Panc1 (cell line): ENCODE results near the gene PROP1. TPM values are rescaled to one million over a fixed set of nuclear protein-coding genes. Genes with fewer than 3 reads are reported as not detected.

Experiments
- ATAC-seq: fragments of 200-7000 bp; cut with Tn5 transposase; 2 replicates; pipeline ENCODE4 v1.9.1; 2020; ENCODE audit warnings: mild to moderate bottlenecking, moderate library complexity
- BruUV-seq: library from RNA; stranded (reverse); fragments of 400-500 nt; replicated peaks from 2 replicates; lab custom pipeline; 2021; lab: Mats Ljungman, UMichigan
- CTCF ChIA-PET: fragments of 300-600 bp; sonication (Branson Sonifier 250); formaldehyde crosslinking; loops from one replicate; lab custom pipeline; 2022; ENCODE audit warnings: antibody characterized with exemption; lab: Charles Lee
- POLR2A ChIA-PET: fragments of 300-600 bp; sonication (Branson Sonifier 250); formaldehyde crosslinking; loops from one replicate; lab custom pipeline; 2022; ENCODE audit warnings: antibody characterized with exemption; lab: Charles Lee
- DNase-seq: peaks from one replicate; pipeline ENCODE4 v3.0.0-alpha.2; 2010; ENCODE audit warnings: low read depth, low spot score
- H3K27ac ChIP-seq: 2 replicates; pipeline ENCODE4 v1.5.1; 2011; ENCODE audit warnings: mild to moderate bottlenecking, low read length, inconsistent platforms
- H3K27me3 ChIP-seq: fragments of 200-500 bp; sonication (Bioruptor generic); 2 replicates; pipeline ENCODE4 v1.6.0; 2014; ENCODE audit warnings: low read length, inconsistent platforms; ENCODE audit not compliant: control insufficient read depth, insufficient read depth
- H3K36me3 ChIP-seq: fragments of 200-500 bp; sonication (Bioruptor generic); 2 replicates; pipeline ENCODE4 v1.5.1; 2014; ENCODE audit warnings: inconsistent platforms, mild to moderate bottlenecking, low read length, moderate library complexity; ENCODE audit not compliant: control insufficient read depth, insufficient read depth
- H3K4me1 ChIP-seq: 2 replicates; pipeline ENCODE4 v1.5.1; 2011; ENCODE audit warnings: inconsistent platforms, mild to moderate bottlenecking, low read length, moderate library complexity; ENCODE audit not compliant: control insufficient read depth, insufficient read depth
- H3K4me3 ChIP-seq, 2 experiments: 2 replicates each; pipeline ENCODE4 v1.5.1; 2011 to 2012; ENCODE audit warnings: low read depth in 2 of 2, low read length in 2 of 2, mild to moderate bottlenecking in 2 of 2, inconsistent platforms in 1 of 2, moderate library complexity in 1 of 2
- H3K9me3 ChIP-seq: fragments of 200-500 bp; sonication (Bioruptor generic); 2 replicates; pipeline ENCODE4 v1.5.1; 2014; ENCODE audit warnings: low read depth, mild to moderate bottlenecking, inconsistent platforms, low read length, moderate library complexity; ENCODE audit not compliant: control insufficient read depth, insufficient read depth
- CTCF ChIP-seq: fragments of 450-650 bp; IDR thresholded peaks from 2 replicates; pipeline ENCODE4 v1.5.1; 2017; ENCODE audit warnings: mild to moderate bottlenecking
- POLR2AphosphoS5 ChIP-seq: IDR thresholded peaks from 2 replicates; pipeline ENCODE4 v1.6.1; 2012; ENCODE audit warnings: mild to moderate bottlenecking, low read depth, low read length, moderate library complexity
- REST ChIP-seq, 2 experiments: IDR thresholded peaks; 2 replicates each; pipeline ENCODE4 v1.6.1; 2011 to 2012; ENCODE audit warnings: low read depth in 2 of 2, control low read depth in 1 of 2, low read length in 1 of 2, mild to moderate bottlenecking in 1 of 2, moderate library complexity in 1 of 2; ENCODE audit not compliant: insufficient read depth in 1 of 2
- SIN3A ChIP-seq: IDR thresholded peaks from 2 replicates; pipeline ENCODE4 v1.6.1; 2012; ENCODE audit warnings: low read depth, mild to moderate bottlenecking, low read length, moderate library complexity, borderline replicate concordance; ENCODE audit not compliant: insufficient read depth
- TCF7L2 ChIP-seq: IDR thresholded peaks from 2 replicates; pipeline ENCODE4 v1.6.1; 2011; ENCODE audit warnings: mild to moderate bottlenecking, low read depth, low read length, inconsistent platforms
- in situ Hi-C: cut with HindIII; loops from 2 replicates; pipeline ENCODE4 v1.10.0; 2016; ENCODE audit warnings: low sequenced_read_pairs, low pct_unique_long_range_greater_than_20kb
- intact Hi-C: fragments of 100-400 bp; cut with micrococcal nuclease; formaldehyde crosslinking; loops from one replicate; pipeline ENCODE4 v1.10.0; 2022; ENCODE audit not compliant: unreplicated experiment
- total RNA-seq: library from RNA; stranded (reverse); gene quantifications from one replicate; pipeline ENCODE4 v1.2.1, GENCODE V29; 2021; ENCODE audit not compliant: unreplicated experiment

Gene PROP1
- total RNA-seq, 1 experiment from 2014 or later, result not detected

- BruUV-seq, result no TSS peak
- ATAC-seq (no peak), DNase-seq (no peak)
- CTCF ChIA-PET, result no interaction called here
- Histone ChIP-seq H3K4me3 (no peak overlapping the region), H3K27me3 (no peaks in the 10 kb centered on the region; the same call in 1 of the 2 replicates), H3K27ac (no peak overlapping the region), H3K4me1 (no peaks in the 10 kb centered on the region), H3K36me3 (no peaks in the 10 kb centered on the region), H3K9me3 (no peaks in the 10 kb centered on the region)
- TF ChIP-seq CTCF (no peak), TCF7L2 (no peak), POLR2AphosphoS5 (no peak), SIN3A (no peak), REST (IDR thresholded peaks at IDR 0.05; ENCODE audit: insufficient read depth in 1 of 2, low read depth in 2 of 2, low read length in 1 of 2) (no peak)
- in situ Hi-C loops (no loop called here), intact Hi-C loops (no loop called here)
- POLR2A ChIA-PET, result no interaction called here
Measured at GRCh38 chr5:177987326-177987725, 8.7 kb downstream of the PROP1 start.

- in situ Hi-C loops (no loop called here), intact Hi-C loops (no loop called here)
- H3K4me3 ChIP-seq, result no peak overlapping the region
- POLR2A ChIA-PET, result no interaction called here
- H3K27ac ChIP-seq, result no peak overlapping the region
- TF ChIP-seq SIN3A (no peak), POLR2AphosphoS5 (no peak), REST (IDR thresholded peaks at IDR 0.05; ENCODE audit: insufficient read depth in 1 of 2, low read depth in 2 of 2, low read length in 1 of 2) (no peak), TCF7L2 (no peak), CTCF (no peak)
- H3K9me3 ChIP-seq, result no peaks in the 10 kb centered on the region
- H3K27me3 ChIP-seq, result no peaks in the 10 kb centered on the region
- H3K4me1 ChIP-seq, result no peaks in the 10 kb centered on the region
- CTCF ChIA-PET, result interaction anchor here (0.5 to 0.6 kb wide), 2 partner anchors 39 to 81 kb away, joined by 3 read pairs; no protein-coding TSS in a partner anchor
- DNase-seq (no peak), ATAC-seq (no peak)
- no peaks in the 10 kb centered on the region for H3K36me3 ChIP-seq
- BruUV-seq, result no TSS peak
Measured at GRCh38 chr5:177985430-177986040, 10.5 kb downstream of the PROP1 start.
